Nephron progenitor cell (in vitro differentiated cells): ENCODE data around the gene ABHD16B.

Experiments used
- DNase-seq: peaks from one replicate; pipeline ENCODE4 v3.0.0; 2021
- H3K27ac Mint-ChIP-seq: 2 replicates; pipeline ENCODE4 v1.8.0; 2021; ENCODE audit warnings: mild to moderate bottlenecking, moderate library complexity, mixed read lengths
- H3K27me3 Mint-ChIP-seq: 2 replicates; pipeline ENCODE4 v1.8.0; 2021; ENCODE audit warnings: mild to moderate bottlenecking, low read depth, mixed read lengths; ENCODE audit not compliant: poor library complexity
- H3K36me3 Mint-ChIP-seq: 2 replicates; pipeline ENCODE4 v1.8.0; 2021; ENCODE audit warnings: low read depth, mixed read lengths
- H3K4me1 Mint-ChIP-seq: 2 replicates; pipeline ENCODE4 v1.8.0; 2021; ENCODE audit warnings: mixed read lengths
- H3K4me3 Mint-ChIP-seq: 2 replicates; pipeline ENCODE4 v1.8.0; 2021; ENCODE audit warnings: mild to moderate bottlenecking, moderate library complexity, mixed read lengths
- H3K9me3 Mint-ChIP-seq: 2 replicates; pipeline ENCODE4 v1.8.0; 2021; ENCODE audit warnings: mild to moderate bottlenecking, moderate library complexity, mixed read lengths
- CTCF ChIP-seq: fragments of 200-600 bp; sonication (generic); IDR thresholded peaks from 2 replicates; pipeline ENCODE4 v1.5.0; 2021; ENCODE audit warnings: antibody characterized with exemption

Gene ABHD16B

GRCh38 chr20:63897978-63898561, 36.8 kb downstream of the ABHD16B start:
- Mint-ChIP-seq H3K27ac (no peak overlapping the region), H3K4me1 (peaks cover 39% of the 10 kb centered on the region), H3K4me3 (no peak overlapping the region), H3K9me3 (no peaks in the 10 kb centered on the region), H3K27me3 (peaks cover 3% of the 10 kb centered on the region), H3K36me3 (peaks cover 11% of the 10 kb centered on the region)
- TF ChIP-seq CTCF = no peak
- DNase-seq = no peak

- Mint-ChIP-seq H3K4me3 (no peak overlapping the region), H3K4me1 (peaks cover 36% of the 10 kb centered on the region), H3K27me3 (peaks cover 3% of the 10 kb centered on the region), H3K9me3 (no peaks in the 10 kb centered on the region), H3K36me3 (peaks cover 11% of the 10 kb centered on the region), H3K27ac (peak overlapping the region; percentile 69)
- TF ChIP-seq CTCF = no peak
- no peak for DNase-seq
Observed at GRCh38 chr20:63898882-63899558, 37.7 kb downstream of the ABHD16B start.

- Mint-ChIP-seq H3K4me3 (no peak overlapping the region), H3K4me1 (peaks cover 32% of the 10 kb centered on the region), H3K9me3 (no peaks in the 10 kb centered on the region), H3K36me3 (peaks cover 11% of the 10 kb centered on the region), H3K27ac (no peak overlapping the region), H3K27me3 (peaks cover 3% of the 10 kb centered on the region)
- no peak for TF ChIP-seq CTCF
- no peak for DNase-seq
Observed at GRCh38 chr20:63900413-63900812, 39.1 kb downstream of the ABHD16B start.

GRCh38 chr20:63903796-63904561, 42.7 kb downstream of the ABHD16B start:
- H3K36me3 Mint-ChIP-seq = peaks cover 13% of the 10 kb centered on the region
- no peaks in the 10 kb centered on the region for H3K9me3 Mint-ChIP-seq
- no peak for TF ChIP-seq CTCF
- peaks cover 18% of the 10 kb centered on the region for H3K4me1 Mint-ChIP-seq
- no peak for DNase-seq
- H3K4me3 Mint-ChIP-seq = no peak overlapping the region
- no peaks in the 10 kb centered on the region for H3K27me3 Mint-ChIP-seq
- H3K27ac Mint-ChIP-seq = peak overlapping the region; percentile 42

GRCh38 chr20:63908008-63908682, 46.8 kb downstream of the ABHD16B start:
- Mint-ChIP-seq H3K36me3 (peaks cover 13% of the 10 kb centered on the region), H3K27ac (no peak overlapping the region)

More at GRCh38 chr20:63908008-63908682, 46.8 kb downstream of the ABHD16B start:
- Mint-ChIP-seq H3K4me1 (peaks cover 44% of the 10 kb centered on the region), H3K9me3 (no peaks in the 10 kb centered on the region), H3K4me3 (no peak overlapping the region), H3K27me3 (no peaks in the 10 kb centered on the region)
- no peak for DNase-seq
- TF ChIP-seq CTCF = no peak
